Measurements from ENCODE around the gene KRT40. TPM values are rescaled to one million over a fixed set of nuclear protein-coding genes. Genes with fewer than 3 reads are reported as not detected.

The KRT40 gene
- total and polyA plus RNA-seq, 2 donors (not counting 1 experiment from before 2014, with no cell fraction given): not detected

GRCh38 chr17:41009301-41009760, 25.2 kb upstream of the KRT40 start:
- TF ChIP-seq EZH2 (IDR thresholded peaks at IDR 0.05; ENCODE audit: borderline replicate concordance, insufficient read depth, low read depth, low read length, poor library complexity, severe bottlenecking) (no peak), CTCF (IDR thresholded peaks at IDR 0.05) (no peak)
- H3K36me3 ChIP-seq (replicated peaks in 1 of 2; ENCODE audit: control extremely low read depth in 1 of 2, control insufficient read depth in 1 of 2, extremely low read depth in 1 of 2, insufficient read depth in 2 of 2, low read length in 1 of 2): no peaks in the 10 kb centered on the region
- H3K4me1 ChIP-seq (ENCODE audit: control insufficient read depth in 2 of 2, insufficient read depth in 2 of 2, low read length in 2 of 2): no peaks in the 10 kb centered on the region
- H3K79me2 ChIP-seq (ENCODE audit: control insufficient read depth, insufficient read depth, low read length): no peaks in the 10 kb centered on the region
- no peak overlapping the region for H3K4me3 ChIP-seq (ENCODE audit: control extremely low read depth in 1 of 5, extremely low read depth in 1 of 5, insufficient read depth in 1 of 5, low read depth in 2 of 5, low read length in 4 of 5)
- intact Hi-C loops (cut with micrococcal nuclease): no loop called here
- Mint-ChIP-seq H3K27me3 (peaks cover 15% of the 10 kb centered on the region), H3K9me3 (ENCODE audit: insufficient read depth) (no peaks in the 10 kb centered on the region), H3K27ac (no peak overlapping the region), H3K4me1 (no peaks in the 10 kb centered on the region), H3K4me3 (no peak overlapping the region)
- POLR2A ChIA-PET: no interaction called here
- ATAC-seq (ENCODE audit: low read depth): no peak
- no peak overlapping the region for H2AFZ ChIP-seq (ENCODE audit: insufficient read depth, low read depth, low read length, poor library complexity, severe bottlenecking)
- no peak for DNase-seq
- H3K27ac ChIP-seq (ENCODE audit: low read length in 2 of 2): no peak overlapping the region
- CTCF ChIA-PET: interaction anchor here (0.6 kb wide), 1 partner anchor 631 kb away, joined by 3 read pairs; no protein-coding TSS in a partner anchor
- H4K20me1 ChIP-seq (ENCODE audit: control insufficient read depth, insufficient read depth, low read length, poor library complexity, severe bottlenecking): no peaks in the 10 kb centered on the region
- no peak overlapping the region for H3K4me2 ChIP-seq (replicated peaks; ENCODE audit: low read depth, low read length, poor library complexity, severe bottlenecking)
- H3K9me3 ChIP-seq (ENCODE audit: control extremely low read depth in 1 of 3, control insufficient read depth in 2 of 3, insufficient read depth in 1 of 3, low read length in 2 of 3): no peaks in the 10 kb centered on the region
- H3K27me3 ChIP-seq (replicated peaks in 1 of 4; ENCODE audit: control extremely low read depth in 1 of 4, control insufficient read depth in 3 of 4, insufficient read depth in 4 of 4, low read length in 3 of 4): no peaks in the 10 kb centered on the region
- H3K9ac ChIP-seq (ENCODE audit: low read length): no peak overlapping the region
- WGBS (ENCODE audit: insufficient coverage): no CpG with 5 or more reads among the region's 4 CpGs

- POLR2A ChIA-PET: no interaction called here
- no peak within 1 kb of the TSS for H3K4me3 Mint-ChIP-seq
- peaks cover 20% of the 10 kb centered on the region for H3K27me3 Mint-ChIP-seq
- H4K20me1 ChIP-seq (ENCODE audit: control insufficient read depth, insufficient read depth, low read length, poor library complexity, severe bottlenecking): no peaks in the 10 kb centered on the region
- H3K9ac ChIP-seq (ENCODE audit: low read length): no peak within 1 kb of the TSS
- no peaks in the 10 kb centered on the region for H3K4me1 ChIP-seq (ENCODE audit: control insufficient read depth in 2 of 2, insufficient read depth in 2 of 2, low read length in 2 of 2)
- no peaks in the 10 kb centered on the region for H3K27me3 ChIP-seq (replicated peaks in 1 of 4; ENCODE audit: control extremely low read depth in 1 of 4, control insufficient read depth in 3 of 4, insufficient read depth in 4 of 4, low read length in 3 of 4)
- H3K27ac Mint-ChIP-seq: no peak within 1 kb of the TSS
- ATAC-seq (ENCODE audit: low read depth): no peak
- no peaks in the 10 kb centered on the region for H3K9me3 ChIP-seq (ENCODE audit: control extremely low read depth in 1 of 3, control insufficient read depth in 2 of 3, insufficient read depth in 1 of 3, low read length in 2 of 3)
- no peaks in the 10 kb centered on the region for H3K79me2 ChIP-seq (ENCODE audit: control insufficient read depth, insufficient read depth, low read length)
- H3K9me3 Mint-ChIP-seq (ENCODE audit: insufficient read depth): no peaks in the 10 kb centered on the region
- no peak within 1 kb of the TSS for H3K4me2 ChIP-seq (replicated peaks; ENCODE audit: low read depth, low read length, poor library complexity, severe bottlenecking)
- H2AFZ ChIP-seq (ENCODE audit: insufficient read depth, low read depth, low read length, poor library complexity, severe bottlenecking): no peak within 1 kb of the TSS
- no peaks in the 10 kb centered on the region for H3K4me1 Mint-ChIP-seq
- CTCF ChIA-PET: no interaction called here
- intact Hi-C loops (cut with micrococcal nuclease): no loop called here
- TF ChIP-seq CTCF (IDR thresholded peaks at IDR 0.05) (no peak), EZH2 (IDR thresholded peaks at IDR 0.05; ENCODE audit: borderline replicate concordance, insufficient read depth, low read depth, low read length, poor library complexity, severe bottlenecking) (no peak)
- WGBS (ENCODE audit: insufficient coverage): 95% methylated on average over 3 of the region's 8 CpGs
- no peak within 1 kb of the TSS for H3K4me3 ChIP-seq (ENCODE audit: control extremely low read depth in 1 of 5, extremely low read depth in 1 of 5, insufficient read depth in 1 of 5, low read depth in 2 of 5, low read length in 4 of 5)
- DNase-seq: no peak
- no peaks in the 10 kb centered on the region for H3K36me3 ChIP-seq (replicated peaks in 1 of 2; ENCODE audit: control extremely low read depth in 1 of 2, control insufficient read depth in 1 of 2, extremely low read depth in 1 of 2, insufficient read depth in 2 of 2, low read length in 1 of 2)
- no peak within 1 kb of the TSS for H3K27ac ChIP-seq (ENCODE audit: low read length in 2 of 2)
Measured at GRCh38 chr17:41008811-41009210, 24.7 kb upstream of the KRT40 start, which contains the start of gene KRTAP3-1. TSS of gene KRTAP3-1 (minus strand) at chr17:41009128. CDS start at chr17:41009074, 54 bp downstream.
